ENCODE data around the gene TIMM8A. TPM values are rescaled to one million over a fixed set of nuclear protein-coding genes. Genes with fewer than 3 reads are reported as not detected.
"Not testable (repeated sequence)": the region's sequence is repeated elsewhere in the genome, so short reads cannot be mapped to it uniquely, and the experiment has no call there.

TIMM8A gene
- total RNA-seq, 2 experiments from 2014 or later: 16.7 to 23.6 TPM

DNA sequence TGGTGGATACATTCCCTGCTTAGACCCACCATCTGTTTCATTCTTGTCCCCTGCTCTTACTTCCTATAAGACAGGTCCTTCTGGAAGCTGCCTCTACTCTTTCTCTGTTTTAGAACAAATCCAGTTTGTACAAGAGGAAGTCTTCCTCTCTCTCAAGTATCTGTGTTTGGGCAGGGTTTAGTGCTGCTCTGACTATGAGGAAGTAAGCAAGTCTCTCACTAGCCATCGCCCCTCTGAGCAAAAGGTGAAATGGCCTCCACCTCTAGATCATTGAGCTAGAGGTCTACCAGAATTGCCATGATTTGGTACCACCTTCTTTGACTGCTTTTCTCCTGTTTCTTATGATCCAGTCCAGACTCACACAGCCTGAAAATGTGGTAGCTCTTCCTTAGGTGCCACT, 29.0 kb upstream of the TIMM8A start:
- CTCF ChIA-PET: no interaction called here
- ATAC-seq (no peak), DNase-seq (no peak)
- H3K36me3 Mint-ChIP-seq: no peaks in the 10 kb centered on the region
- peaks cover 12% of the 10 kb centered on the region for H3K27me3 Mint-ChIP-seq
- no peak overlapping the region for H3K4me3 Mint-ChIP-seq
- no peak overlapping the region for H3K27ac Mint-ChIP-seq
- no peaks in the 10 kb centered on the region for H3K4me1 Mint-ChIP-seq
- H3K9me3 Mint-ChIP-seq (ENCODE audit: low read depth): no peaks in the 10 kb centered on the region

DNA sequence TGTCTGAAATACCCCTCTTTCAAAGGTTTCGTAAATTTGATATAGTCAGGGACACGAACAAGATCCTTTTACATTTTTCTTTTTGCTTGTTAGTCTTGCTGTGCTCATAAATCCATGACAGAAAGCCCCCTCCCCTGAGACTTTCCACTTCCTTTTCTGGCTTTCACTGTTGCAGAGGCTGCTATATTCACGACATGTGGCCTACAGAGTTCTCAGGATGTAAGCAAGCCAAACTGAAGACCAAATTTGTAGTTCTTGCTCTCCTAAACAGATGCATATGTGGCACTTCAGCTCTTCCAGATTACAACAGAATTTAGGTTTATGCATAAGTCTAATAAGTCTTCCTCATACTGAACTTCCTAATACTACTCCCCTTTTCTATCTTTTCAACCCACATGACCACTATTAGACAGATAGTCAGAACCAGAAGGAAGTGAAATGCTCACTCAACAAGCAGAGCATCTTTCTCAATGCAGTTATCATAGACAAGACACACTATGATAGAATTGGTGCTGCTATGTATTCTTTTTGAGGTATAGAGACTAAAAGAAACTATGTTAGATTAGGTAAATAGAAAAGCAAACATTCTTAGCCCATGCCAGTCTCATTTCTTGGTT, 22.5 kb upstream of the TIMM8A start:
- CTCF ChIA-PET: no interaction called here
- no peak for ATAC-seq
- Mint-ChIP-seq H3K9me3 (ENCODE audit: low read depth) (no peaks in the 10 kb centered on the region), H3K27me3 (peaks cover 12% of the 10 kb centered on the region), H3K4me1 (no peaks in the 10 kb centered on the region), H3K36me3 (no peaks in the 10 kb centered on the region), H3K27ac (no peak overlapping the region), H3K4me3 (no peak overlapping the region)
- DNase-seq: no peak

DNA sequence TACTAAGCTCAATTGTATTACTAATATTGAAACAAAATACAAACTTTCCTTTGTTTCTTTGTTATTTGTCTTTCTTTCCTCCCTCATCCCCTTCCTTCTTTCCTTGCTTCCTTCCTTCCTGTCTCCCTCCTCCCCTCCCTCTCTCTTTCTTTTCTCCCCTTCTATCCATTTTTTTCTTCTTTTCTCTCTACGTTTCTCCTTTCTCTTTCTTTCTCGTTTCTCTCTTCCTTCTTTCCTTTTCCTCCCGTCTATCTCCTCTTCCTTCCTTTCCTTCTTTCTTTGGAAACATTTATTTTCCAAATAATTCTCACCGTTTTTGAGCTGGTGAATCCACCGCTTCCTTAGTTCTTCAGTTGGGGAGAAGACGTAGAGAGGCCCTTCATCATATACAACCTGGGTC, 21.1 kb upstream of the TIMM8A start:
- ATAC-seq (no peak), DNase-seq (no peak)
- H3K27me3 Mint-ChIP-seq: peaks cover 5% of the 10 kb centered on the region
- no peaks in the 10 kb centered on the region for H3K4me1 Mint-ChIP-seq
- no peak overlapping the region for H3K4me3 Mint-ChIP-seq
- H3K36me3 Mint-ChIP-seq: no peaks in the 10 kb centered on the region
- no peak overlapping the region for H3K27ac Mint-ChIP-seq
- CTCF ChIA-PET: no interaction called here
- H3K9me3 Mint-ChIP-seq (ENCODE audit: low read depth): no peaks in the 10 kb centered on the region

DNA sequence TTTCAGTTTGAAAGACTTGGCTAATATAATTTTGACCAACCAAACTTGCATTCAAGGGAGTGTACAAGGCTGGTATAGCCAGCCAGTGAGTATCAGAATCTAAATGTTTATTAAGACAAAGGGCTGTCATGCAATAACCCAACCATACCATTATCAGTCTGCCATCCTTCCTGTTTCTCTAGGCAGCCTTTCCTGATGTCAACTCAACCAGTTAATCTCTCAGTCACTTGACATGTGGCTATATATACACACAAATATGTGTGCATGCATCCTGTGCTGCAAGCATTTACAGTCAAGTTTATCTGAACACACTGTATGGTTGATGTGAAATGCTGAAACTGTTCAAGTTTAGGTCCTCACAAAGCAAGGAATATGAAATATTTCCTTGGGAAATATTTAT, 20.3 kb upstream of the TIMM8A start:
- CTCF ChIA-PET: no interaction called here
- Mint-ChIP-seq H3K27me3 (peaks cover 2% of the 10 kb centered on the region), H3K9me3 (ENCODE audit: low read depth) (no peaks in the 10 kb centered on the region), H3K27ac (no peak overlapping the region), H3K36me3 (no peaks in the 10 kb centered on the region), H3K4me3 (no peak overlapping the region), H3K4me1 (no peaks in the 10 kb centered on the region)
- DNase-seq (no peak), ATAC-seq (no peak)

DNA sequence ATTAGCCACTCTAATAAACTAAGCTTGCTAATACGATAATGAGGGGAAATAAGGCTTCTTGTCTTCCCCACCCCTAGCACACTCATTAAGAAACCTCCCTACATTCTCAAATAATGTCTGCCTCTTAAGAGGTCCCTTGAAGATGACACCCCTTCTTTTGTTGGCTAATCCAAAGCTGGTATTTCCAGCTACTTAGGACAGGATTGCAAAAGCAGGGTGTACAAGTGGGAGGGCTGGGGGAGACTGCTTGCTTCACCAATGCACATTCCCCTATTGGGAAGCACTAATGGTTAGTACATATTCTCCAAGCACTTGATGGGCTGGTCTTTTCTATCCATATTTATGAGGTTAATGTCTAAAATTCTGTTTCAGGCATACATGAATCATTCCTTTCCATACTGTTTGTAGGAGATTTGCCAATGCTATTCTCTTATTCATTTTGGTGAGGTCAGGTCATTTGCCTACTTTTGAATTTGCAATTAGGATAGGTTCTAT, 16.8 kb upstream of the TIMM8A start:
- no peaks in the 10 kb centered on the region for H3K9me3 Mint-ChIP-seq (ENCODE audit: low read depth)
- no peak overlapping the region for H3K27ac Mint-ChIP-seq
- no peak for DNase-seq
- no peaks in the 10 kb centered on the region for H3K4me1 Mint-ChIP-seq
- ATAC-seq: no peak
- CTCF ChIA-PET: no interaction called here
- H3K27me3 Mint-ChIP-seq: peaks cover 2% of the 10 kb centered on the region
- no peak overlapping the region for H3K4me3 Mint-ChIP-seq
- H3K36me3 Mint-ChIP-seq: no peaks in the 10 kb centered on the region

DNA sequence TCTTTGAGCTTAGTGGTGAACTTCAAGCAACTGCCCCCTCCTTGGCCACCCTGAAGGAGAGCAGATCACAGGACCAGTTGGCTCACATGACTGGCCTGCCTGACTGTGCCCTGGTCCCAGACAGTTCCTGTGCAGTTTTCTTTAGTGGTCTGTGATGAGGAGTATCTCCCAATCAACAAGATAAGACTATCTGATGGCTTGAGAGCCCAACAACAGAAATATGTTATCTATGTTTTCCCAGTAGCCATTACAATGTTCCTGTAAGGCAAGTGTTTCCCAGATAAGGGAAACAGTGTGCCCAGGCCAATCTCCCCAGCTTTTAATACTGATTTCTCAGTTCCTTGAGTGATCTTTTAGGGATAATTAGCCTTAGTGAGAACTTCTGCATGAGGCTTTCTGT, 14.2 kb upstream of the TIMM8A start:
- Mint-ChIP-seq H3K4me1 (peaks cover 6% of the 10 kb centered on the region), H3K4me3 (no peak overlapping the region), H3K27me3 (no peaks in the 10 kb centered on the region), H3K27ac (no peak overlapping the region), H3K9me3 (ENCODE audit: low read depth) (no peaks in the 10 kb centered on the region), H3K36me3 (no peaks in the 10 kb centered on the region)
- CTCF ChIA-PET: no interaction called here
- DNase-seq: no peak
- no peak for ATAC-seq

DNA sequence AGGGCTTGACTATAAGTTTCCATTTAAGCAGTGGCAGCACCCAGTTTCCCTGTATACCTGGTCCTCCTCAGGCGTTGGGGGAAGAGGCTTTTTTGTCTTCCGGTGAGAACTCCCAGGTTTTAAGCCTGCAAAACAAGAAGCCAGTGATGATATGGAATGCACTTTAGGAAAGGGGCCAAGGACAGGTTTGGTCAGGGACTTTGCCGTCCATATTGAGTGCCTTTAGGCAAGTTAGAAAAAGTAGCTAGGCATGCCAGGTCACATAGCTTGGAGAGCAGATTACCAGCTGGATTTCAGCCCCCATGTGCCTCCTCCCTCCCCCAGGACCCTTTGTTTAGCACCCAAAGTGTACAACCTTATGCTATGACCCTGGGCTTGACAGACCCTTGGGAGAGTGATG, 13.6 kb upstream of the TIMM8A start:
- no peaks in the 10 kb centered on the region for H3K27me3 Mint-ChIP-seq

DNA sequence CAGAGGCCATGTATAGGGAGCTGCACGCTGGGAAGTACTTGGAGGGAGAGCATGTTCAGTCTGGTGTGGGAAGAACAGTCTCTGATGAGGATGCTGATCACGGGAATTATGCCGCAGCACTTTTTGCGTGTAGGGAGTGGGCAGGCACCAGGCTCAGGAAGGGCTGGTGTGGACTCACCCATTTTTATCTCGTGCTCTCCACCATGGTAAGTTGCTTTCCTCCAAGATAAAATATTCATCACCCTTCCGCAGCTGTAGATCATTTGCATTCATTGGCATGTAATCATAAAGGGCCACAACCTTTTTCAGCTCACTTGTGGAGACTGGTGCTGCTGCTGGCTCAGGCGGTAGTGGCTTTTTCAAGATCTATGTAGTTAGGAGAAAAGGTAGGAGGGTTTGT, 11.8 kb upstream of the TIMM8A start:
- H3K4me1 Mint-ChIP-seq: peaks cover 8% of the 10 kb centered on the region
- H3K27ac Mint-ChIP-seq: no peak overlapping the region
- ATAC-seq (no peak), DNase-seq (no peak)
- CTCF ChIA-PET: no interaction called here
- no peaks in the 10 kb centered on the region for H3K9me3 Mint-ChIP-seq (ENCODE audit: low read depth)
- H3K27me3 Mint-ChIP-seq: no peaks in the 10 kb centered on the region
- H3K36me3 Mint-ChIP-seq: no peaks in the 10 kb centered on the region
- H3K4me3 Mint-ChIP-seq: no peak overlapping the region

More for the DNA sequence above, 13.6 kb upstream of the TIMM8A start:
- Mint-ChIP-seq H3K27ac (no peak overlapping the region), H3K4me3 (no peak overlapping the region), H3K36me3 (no peaks in the 10 kb centered on the region), H3K9me3 (ENCODE audit: low read depth) (no peaks in the 10 kb centered on the region), H3K4me1 (peaks cover 8% of the 10 kb centered on the region)
- DNase-seq: no peak
- CTCF ChIA-PET: no interaction called here
- ATAC-seq: no peak

DNA sequence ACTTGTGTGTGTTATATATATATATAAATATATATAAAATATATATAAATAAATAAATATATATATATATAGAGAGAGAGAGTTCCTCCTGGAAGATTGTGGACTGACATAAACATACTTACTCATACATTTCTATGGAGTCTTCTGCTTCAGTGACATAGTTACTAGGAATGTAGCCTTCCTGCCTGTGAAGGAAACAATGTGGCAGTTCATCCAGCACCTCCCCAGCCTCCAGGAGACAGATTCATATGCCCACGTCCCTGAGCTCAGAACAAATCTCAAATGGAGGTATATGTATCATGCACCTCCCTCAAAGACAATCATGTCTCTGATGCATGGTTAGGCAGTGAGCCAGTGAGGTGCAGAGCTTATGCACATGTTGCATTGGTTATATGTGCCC, 11.4 kb upstream of the TIMM8A start:
- H3K4me1 Mint-ChIP-seq: peaks cover 8% of the 10 kb centered on the region
- H3K9me3 Mint-ChIP-seq (ENCODE audit: low read depth): no peaks in the 10 kb centered on the region
- H3K36me3 Mint-ChIP-seq: no peaks in the 10 kb centered on the region
- DNase-seq (no peak), ATAC-seq (no peak)
- H3K27ac Mint-ChIP-seq: no peak overlapping the region
- H3K27me3 Mint-ChIP-seq: no peaks in the 10 kb centered on the region
- H3K4me3 Mint-ChIP-seq: no peak overlapping the region
- CTCF ChIA-PET: no interaction called here

DNA sequence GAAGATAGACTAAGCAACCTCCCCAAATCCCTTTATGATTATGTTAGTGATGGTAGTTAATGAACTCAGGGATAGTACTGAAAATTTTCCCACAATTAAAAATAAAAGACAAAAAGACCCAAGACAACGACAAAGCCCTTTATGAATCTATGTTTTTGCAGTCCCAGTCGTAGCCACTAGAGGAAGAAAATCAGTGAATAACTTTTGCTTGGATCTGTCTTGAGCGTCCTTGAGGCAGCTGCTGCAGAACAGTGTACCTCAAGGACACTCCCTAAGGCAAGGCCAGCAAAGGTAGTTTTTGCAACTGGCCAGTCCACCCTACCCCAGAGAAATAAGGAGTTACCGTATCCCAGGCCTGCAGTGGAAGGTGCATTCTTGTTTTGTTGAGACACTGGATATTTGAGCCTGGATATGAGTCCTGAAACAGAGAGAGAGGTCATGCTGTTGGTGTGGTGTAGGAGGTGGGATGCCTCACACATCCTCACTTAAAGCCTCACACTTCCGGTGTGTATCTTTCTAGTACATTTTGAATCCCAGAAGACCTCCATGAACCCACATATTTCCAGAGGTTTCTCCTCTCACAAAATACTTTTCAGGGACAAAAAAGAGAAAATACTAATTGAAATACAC, 8.7 kb upstream of the TIMM8A start:
- Mint-ChIP-seq H3K4me1 (peaks cover 8% of the 10 kb centered on the region), H3K27me3 (no peaks in the 10 kb centered on the region), H3K36me3 (no peaks in the 10 kb centered on the region), H3K4me3 (no peak overlapping the region), H3K27ac (no peak overlapping the region), H3K9me3 (ENCODE audit: low read depth) (no peaks in the 10 kb centered on the region)
- no peak for ATAC-seq
- no peak for DNase-seq
- CTCF ChIA-PET: interaction anchor here (1.3 kb wide), 1 partner anchor 33 kb away, joined by 4 read pairs; the partner anchor contains the start of gene RPL36A

DNA sequence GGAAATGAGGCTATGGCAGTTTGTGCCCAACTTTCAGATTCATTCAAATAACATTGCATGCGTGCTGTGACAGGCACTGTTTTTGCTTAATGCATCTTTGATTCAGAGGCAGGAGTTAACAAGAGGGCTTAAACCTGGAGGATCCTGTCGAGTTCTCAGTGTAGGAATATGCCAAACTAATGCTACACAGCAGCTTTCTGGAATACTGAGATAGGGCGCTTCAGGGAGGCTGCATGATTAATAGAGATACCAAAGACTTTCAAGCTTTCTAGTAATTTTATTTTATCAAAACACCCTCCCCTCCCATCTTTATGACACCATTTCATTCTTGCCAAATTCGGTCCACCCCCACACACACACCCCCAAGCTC, 636 bp upstream of the TIMM8A start:
- H3K4me1 Mint-ChIP-seq: peaks cover 15% of the 10 kb centered on the region
- CTCF ChIA-PET: interaction anchor here (0.8 to 1.4 kb wide), 1 partner anchor 42 kb away, joined by 3 to 5 read pairs; the partner anchor contains the start of gene RPL36A
- no peak for DNase-seq
- H3K27me3 Mint-ChIP-seq: no peaks in the 10 kb centered on the region
- peaks cover 5% of the 10 kb centered on the region for H3K36me3 Mint-ChIP-seq
- no peak for ATAC-seq
- H3K27ac Mint-ChIP-seq: peak overlapping the region; percentile 91
- no peaks in the 10 kb centered on the region for H3K9me3 Mint-ChIP-seq (ENCODE audit: low read depth)
- peak overlapping the region; percentile 89 for H3K4me3 Mint-ChIP-seq

DNA sequence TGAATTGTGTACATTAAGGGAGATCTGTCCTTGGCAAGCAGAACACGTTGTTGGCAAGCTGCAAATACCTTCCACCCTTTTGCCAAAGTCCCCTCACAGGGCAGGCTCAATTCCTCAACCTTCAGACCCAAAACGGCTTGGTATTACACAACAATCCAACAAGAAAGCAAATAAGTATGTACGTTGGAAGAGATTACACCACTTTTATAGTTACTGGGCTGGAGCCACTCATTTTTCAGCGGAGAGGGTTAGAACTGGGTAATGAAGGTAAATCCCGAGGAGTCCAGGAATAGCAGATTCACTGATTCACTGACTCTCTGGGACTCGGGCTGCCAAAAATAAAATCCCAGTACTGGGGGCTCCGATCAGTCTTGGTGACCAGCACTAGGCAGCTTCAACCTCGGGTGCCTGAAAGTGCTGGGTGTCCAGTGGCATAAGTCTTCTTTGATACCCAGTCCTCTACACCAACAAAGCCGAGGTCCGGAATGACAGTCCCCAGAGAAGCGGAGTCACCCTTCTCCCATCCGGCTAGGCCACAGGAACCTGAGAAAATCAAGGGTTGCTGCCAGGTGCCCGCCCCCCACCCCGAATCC, 587 bp downstream of the TIMM8A start:
- H3K27ac Mint-ChIP-seq: peak overlapping the region; percentile 91
- CTCF ChIA-PET: interaction anchor here (1.4 kb wide), 1 partner anchor 43 kb away, joined by 5 read pairs; the partner anchor contains the start of gene RPL36A
- H3K27me3 Mint-ChIP-seq: no peaks in the 10 kb centered on the region
- peaks cover 11% of the 10 kb centered on the region for H3K36me3 Mint-ChIP-seq
- peaks cover 15% of the 10 kb centered on the region for H3K4me1 Mint-ChIP-seq
- peak; percentile 7 for ATAC-seq
- H3K4me3 Mint-ChIP-seq: peak overlapping the region; percentile 89
- DNase-seq: no peak
- H3K9me3 Mint-ChIP-seq (ENCODE audit: low read depth): no peaks in the 10 kb centered on the region

DNA sequence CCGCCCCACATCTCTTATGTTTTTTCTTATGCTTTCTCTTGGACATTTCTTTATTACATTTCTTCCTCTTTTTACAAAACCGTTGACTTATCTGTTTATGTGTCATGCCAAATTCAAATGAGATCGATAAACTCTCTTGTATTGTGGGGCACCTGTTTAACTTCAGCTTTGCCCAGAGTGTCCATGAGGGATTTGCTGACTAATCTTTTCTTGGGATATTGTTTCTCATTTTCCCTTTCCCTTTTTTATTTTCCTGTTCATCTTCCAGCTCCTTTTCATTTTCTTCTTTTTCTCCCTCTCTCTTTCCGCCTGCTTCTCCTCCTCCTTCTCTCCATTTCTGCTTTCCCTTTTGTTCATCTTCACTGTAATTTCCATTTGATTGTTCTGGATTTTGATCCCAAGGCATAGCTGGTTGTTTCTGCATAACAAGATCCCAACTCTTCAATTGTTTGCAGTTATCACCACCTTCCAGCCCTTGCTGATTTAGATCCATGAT, 10.7 kb downstream of the TIMM8A start:
- peaks cover 4% of the 10 kb centered on the region for H3K4me1 Mint-ChIP-seq
- CTCF ChIA-PET: no interaction called here
- no peak overlapping the region for H3K27ac Mint-ChIP-seq
- no peaks in the 10 kb centered on the region for H3K9me3 Mint-ChIP-seq (ENCODE audit: low read depth)
- no peak overlapping the region for H3K4me3 Mint-ChIP-seq
- ATAC-seq: no peak
- no peaks in the 10 kb centered on the region for H3K27me3 Mint-ChIP-seq
- H3K36me3 Mint-ChIP-seq: peaks cover 2% of the 10 kb centered on the region
- no peak for DNase-seq

DNA sequence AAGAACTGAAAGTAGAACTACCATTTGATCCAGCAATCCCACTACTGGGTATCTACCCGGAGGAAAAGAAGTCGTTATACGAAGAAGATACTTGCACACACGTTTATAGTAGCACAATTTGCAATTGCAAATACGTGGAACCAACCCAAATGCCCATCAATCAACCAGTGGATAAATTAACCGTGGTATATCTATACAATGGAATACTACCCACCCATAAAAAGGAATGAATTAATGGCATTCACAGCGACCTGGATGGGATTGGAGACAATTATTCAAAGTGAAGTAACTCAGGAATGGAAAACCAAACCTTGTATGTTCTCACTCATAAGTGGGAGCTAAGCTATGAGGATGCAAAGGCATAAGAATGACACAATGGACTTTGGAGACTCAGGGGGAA, 14.2 kb downstream of the TIMM8A start:
- DNase-seq; H3K27me3 Mint-ChIP-seq; H3K36me3 Mint-ChIP-seq; H3K9me3 Mint-ChIP-seq (ENCODE audit: low read depth); CTCF ChIA-PET; H3K4me3 Mint-ChIP-seq; H3K27ac Mint-ChIP-seq; ATAC-seq; H3K4me1 Mint-ChIP-seq: not testable (repeated sequence)

Measured in activated CD8-positive, alpha-beta memory T cell treated with anti-CD3 and anti-CD28 coated beads, Interleukin-2, amount 10 ng/mL, durations not matched to agents 7 days and 5 days (primary cell).